Islet of Langerhans (tissue), 1 donor: ENCODE measurements around the gene ZFP28.

Source experiments
- FAIRE-seq: peaks from one replicate; lab custom pipeline; 2011; peaks lifted over from hg19 to GRCh38; lab: Jason Lieb, UNC

ZFP28 gene

DNA sequence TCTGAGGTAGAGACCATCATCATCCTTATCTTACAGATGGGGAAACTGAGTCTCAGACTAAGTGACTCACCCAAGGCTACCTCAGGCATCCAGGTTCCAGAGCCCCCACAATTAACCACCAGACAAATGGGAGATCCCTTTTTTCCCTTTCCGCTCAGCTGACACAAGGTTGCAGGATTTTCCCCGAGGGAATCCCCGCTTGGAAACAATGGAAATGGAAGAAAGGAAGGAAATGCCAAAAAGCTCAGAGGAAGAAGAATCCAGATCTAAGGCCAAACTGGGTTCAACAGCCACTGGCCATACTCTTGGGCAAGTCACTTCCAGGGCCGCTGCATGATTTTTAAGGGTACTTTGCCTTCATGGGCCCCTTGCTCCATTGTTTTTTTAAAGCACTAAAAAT lies 57.9 kb downstream of the ZFP28 start:
- FAIRE-seq, result no peak

DNA sequence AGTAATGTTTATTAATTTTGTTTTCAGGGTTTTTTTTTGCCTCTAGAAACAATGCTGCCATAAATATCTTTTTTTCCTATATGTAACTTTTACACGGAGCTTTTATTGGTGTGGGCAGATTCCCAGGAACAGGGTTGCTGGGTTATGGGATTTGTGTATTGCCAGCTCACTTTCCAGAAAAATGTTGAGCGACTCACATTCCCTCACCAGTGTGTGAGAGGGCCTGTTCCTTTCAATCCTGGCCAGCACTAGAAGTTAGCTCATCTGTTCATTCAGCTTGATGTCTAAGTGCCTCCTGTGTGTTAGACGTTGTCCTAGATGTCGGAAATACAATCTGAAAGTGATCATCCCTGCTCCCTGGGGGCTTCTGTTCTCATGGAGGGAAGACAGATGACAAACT lies 58.9 kb downstream of the ZFP28 start:
- no peak for FAIRE-seq

DNA sequence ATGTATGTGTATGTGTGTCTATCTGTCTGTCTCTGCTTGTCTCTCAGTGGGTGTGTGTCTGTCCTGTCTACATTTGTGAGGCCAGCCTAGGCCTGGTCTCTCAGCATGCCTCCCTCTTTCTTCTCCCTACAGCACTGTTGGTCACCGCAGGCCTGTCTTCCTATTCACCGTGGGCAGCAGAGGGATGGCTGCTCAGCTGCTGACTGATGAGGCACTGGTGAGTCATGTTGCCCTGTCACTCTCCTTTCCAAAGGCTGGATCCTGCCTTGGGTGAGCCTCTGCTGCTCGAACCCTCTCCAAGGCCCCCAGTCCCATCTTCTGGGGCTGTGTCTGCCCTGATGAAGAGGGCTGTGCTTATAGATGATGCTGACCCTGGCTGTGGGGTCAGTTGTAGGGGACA lies 62.6 kb downstream of the ZFP28 start:
- no peak for FAIRE-seq

DNA sequence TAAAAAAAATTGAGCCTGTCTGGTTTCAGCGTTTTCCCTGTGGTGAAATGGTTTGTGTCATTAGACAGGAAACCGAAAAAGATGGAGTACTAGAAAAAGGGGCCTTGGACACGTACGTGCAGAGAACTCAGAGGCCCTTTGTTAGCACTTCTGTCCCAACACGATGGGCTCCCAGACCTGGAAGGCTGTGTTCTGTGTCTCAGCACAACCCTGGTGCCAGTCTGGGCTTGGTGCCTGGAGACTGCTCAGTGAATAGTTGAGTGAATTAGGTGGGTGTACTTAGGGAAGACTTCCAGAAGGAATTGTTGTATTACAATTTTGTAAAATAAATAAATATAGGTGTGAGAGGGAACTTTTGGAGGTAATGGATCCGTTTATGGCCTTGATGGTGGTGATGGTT lies 65.1 kb downstream of the ZFP28 start:
- FAIRE-seq, result no peak
